Measurements from ENCODE around the gene PARP6. TPM values are rescaled to one million over a fixed set of nuclear protein-coding genes. Genes with fewer than 3 reads are reported as not detected.

PARP6 gene
- total RNA-seq, 1 experiment from 2014 or later = 110 TPM

GRCh38 chr15:72217216-72217615 lies 55.1 kb downstream of the PARP6 start:
- H3K4me1 Mint-ChIP-seq (ENCODE audit: low read depth, unreplicated experiment) = peaks cover 38% of the 10 kb centered on the region
- H3K27ac Mint-ChIP-seq (ENCODE audit: unreplicated experiment) = peak overlapping the region; percentile 20
- no peak for TF ChIP-seq CTCF (IDR thresholded peaks at IDR 0.05; ENCODE audit: unreplicated experiment)
- H3K27me3 Mint-ChIP-seq (ENCODE audit: unreplicated experiment) = no peaks in the 10 kb centered on the region
- intact Hi-C loops (cut with micrococcal nuclease; ENCODE audit: unreplicated experiment) = no loop called here
- no peak overlapping the region for H3K4me3 Mint-ChIP-seq (ENCODE audit: low read depth, unreplicated experiment)
- peaks cover 93% of the 10 kb centered on the region for H3K36me3 Mint-ChIP-seq (ENCODE audit: insufficient read depth, unreplicated experiment)
- BruUV-seq (replicated peaks) = no TSS peak
- no peaks in the 10 kb centered on the region for H3K9me3 Mint-ChIP-seq (ENCODE audit: low read depth, unreplicated experiment)
- CTCF ChIA-PET = no interaction called here
- no peak for DNase-seq

- no peaks in the 10 kb centered on the region for H3K9me3 Mint-ChIP-seq (ENCODE audit: low read depth, unreplicated experiment)
- H3K36me3 Mint-ChIP-seq (ENCODE audit: insufficient read depth, unreplicated experiment) = peaks cover 91% of the 10 kb centered on the region
- BruUV-seq (replicated peaks) = TSS peak; percentile 3
- no peaks in the 10 kb centered on the region for H3K27me3 Mint-ChIP-seq (ENCODE audit: unreplicated experiment)
- no peak overlapping the region for H3K4me3 Mint-ChIP-seq (ENCODE audit: low read depth, unreplicated experiment)
- CTCF ChIA-PET = interaction anchor here (2.3 kb wide), 1 partner anchor 11 kb away, joined by 6 read pairs; no protein-coding TSS in a partner anchor
- DNase-seq = no peak
- peaks cover 26% of the 10 kb centered on the region for H3K4me1 Mint-ChIP-seq (ENCODE audit: low read depth, unreplicated experiment)
- no peak overlapping the region for H3K27ac Mint-ChIP-seq (ENCODE audit: unreplicated experiment)
- no peak for TF ChIP-seq CTCF (IDR thresholded peaks at IDR 0.05; ENCODE audit: unreplicated experiment)
- intact Hi-C loops (cut with micrococcal nuclease; ENCODE audit: unreplicated experiment) = no loop called here
Observed at GRCh38 chr15:72216079-72216478, 56.3 kb downstream of the PARP6 start.

- no peaks in the 10 kb centered on the region for H3K9me3 Mint-ChIP-seq (ENCODE audit: low read depth, unreplicated experiment)
- H3K36me3 Mint-ChIP-seq (ENCODE audit: insufficient read depth, unreplicated experiment) = peaks cover 95% of the 10 kb centered on the region
- H3K27me3 Mint-ChIP-seq (ENCODE audit: unreplicated experiment) = no peaks in the 10 kb centered on the region
- no peak overlapping the region for H3K4me3 Mint-ChIP-seq (ENCODE audit: low read depth, unreplicated experiment)
- H3K4me1 Mint-ChIP-seq (ENCODE audit: low read depth, unreplicated experiment) = peaks cover 36% of the 10 kb centered on the region
- no peak overlapping the region for H3K27ac Mint-ChIP-seq (ENCODE audit: unreplicated experiment)
- intact Hi-C loops (cut with micrococcal nuclease; ENCODE audit: unreplicated experiment) = no loop called here
- CTCF ChIA-PET = interaction anchor here (1.2 kb wide), 1 partner anchor 9 kb away, joined by 3 read pairs; no protein-coding TSS in a partner anchor
- no TSS peak for BruUV-seq (replicated peaks)
- DNase-seq = no peak
- TF ChIP-seq CTCF (IDR thresholded peaks at IDR 0.05; ENCODE audit: unreplicated experiment) = no peak
Observed at GRCh38 chr15:72207558-72208085, 64.7 kb downstream of the PARP6 start.

GRCh38 chr15:72206677-72207000 lies 65.7 kb downstream of the PARP6 start:
- no peak overlapping the region for H3K4me3 Mint-ChIP-seq (ENCODE audit: low read depth, unreplicated experiment)
- DNase-seq = no peak
- no TSS peak for BruUV-seq (replicated peaks)
- H3K4me1 Mint-ChIP-seq (ENCODE audit: low read depth, unreplicated experiment) = peaks cover 37% of the 10 kb centered on the region
- H3K36me3 Mint-ChIP-seq (ENCODE audit: insufficient read depth, unreplicated experiment) = peaks cover 95% of the 10 kb centered on the region
- no peak for TF ChIP-seq CTCF (IDR thresholded peaks at IDR 0.05; ENCODE audit: unreplicated experiment)
- no peaks in the 10 kb centered on the region for H3K9me3 Mint-ChIP-seq (ENCODE audit: low read depth, unreplicated experiment)
- peak overlapping the region; percentile 64 for H3K27ac Mint-ChIP-seq (ENCODE audit: unreplicated experiment)
- CTCF ChIA-PET = no interaction called here
- intact Hi-C loops (cut with micrococcal nuclease; ENCODE audit: unreplicated experiment) = no loop called here
- no peaks in the 10 kb centered on the region for H3K27me3 Mint-ChIP-seq (ENCODE audit: unreplicated experiment)
